Hematopoietic multipotent progenitor cell treated with erythropoietin and hydrocortisone succinate and interleukin-3 and kit ligand, for 15 days (in vitro differentiated cells): ENCODE data around the gene TXNDC15.

Source experiments
- DNase-seq: peaks from one replicate; pipeline ENCODE4 v3.0.0-alpha.2; 2015; ENCODE audit warnings: low spot score

The TXNDC15 gene

GRCh38 chr5:134918861-134919260 lies 44.7 kb downstream of the TXNDC15 start:
- DNase-seq, result no peak

GRCh38 chr5:134920848-134921575 lies 46.8 kb downstream of the TXNDC15 start:
- DNase-seq, result no peak

GRCh38 chr5:134932508-134932907 lies 58.3 kb downstream of the TXNDC15 start:
- DNase-seq, result no peak

- no peak for DNase-seq
Observed at GRCh38 chr5:134934202-134934601, 60.0 kb downstream of the TXNDC15 start.

- no peak for DNase-seq
Observed at GRCh38 chr5:134935711-134936602, 61.8 kb downstream of the TXNDC15 start.

GRCh38 chr5:134937526-134937925 lies 63.4 kb downstream of the TXNDC15 start:
- no peak for DNase-seq

- no peak for DNase-seq
Observed at GRCh38 chr5:134938030-134938429, 63.9 kb downstream of the TXNDC15 start.

GRCh38 chr5:134939500-134939899 lies 65.3 kb downstream of the TXNDC15 start:
- no peak for DNase-seq

- no peak for DNase-seq
Observed at GRCh38 chr5:134943547-134943946, 69.4 kb downstream of the TXNDC15 start.

- no peak for DNase-seq
Observed at GRCh38 chr5:134944630-134945029, 70.5 kb downstream of the TXNDC15 start.

GRCh38 chr5:134945041-134945440 lies 70.9 kb downstream of the TXNDC15 start:
- DNase-seq, result no peak

- DNase-seq, result no peak
Observed at GRCh38 chr5:134948911-134949310, 74.7 kb downstream of the TXNDC15 start.

GRCh38 chr5:134949316-134949715 lies 75.1 kb downstream of the TXNDC15 start:
- no peak for DNase-seq
